HEK293 (cell line): ENCODE results near the gene CFAP57.

ENCODE experiments used
- MZF1 ChIP-seq: fragments of 450-650 bp; formaldehyde crosslinking; IDR thresholded peaks from 2 replicates; pipeline ENCODE4 v1.5.1; 2017; ENCODE audit warnings: missing biosample characterization, missing genetic modification characterization, borderline replicate concordance
- ZEB2 ChIP-seq: fragments of 450-650 bp; formaldehyde crosslinking; IDR thresholded peaks from 2 replicates; pipeline ENCODE4 v1.5.1; 2016; ENCODE audit warnings: missing biosample characterization, missing genetic modification characterization

GRCh38 chr1:43137445-43138052, 34.6 kb upstream of the CFAP57 start:
- TF ChIP-seq ZEB2 (tag by site-specific recombination) (no peak), MZF1 (no peak)
